Smooth muscle cell of the coronary artery (primary cell): ENCODE results near the gene MRPS6. TPM values are rescaled to one million over a fixed set of nuclear protein-coding genes. Genes with fewer than 3 reads are reported as not detected.

Experiments
- total RNA-seq: library from RNA; depleted of rRNA; stranded (reverse); fragments of >200 nt; gene quantifications from 2 replicates; pipeline ENCODE4 v1.2.3, GENCODE V29; 2014; ENCODE audit warnings: low replicate concordance

Gene MRPS6
- 6.2 and 9.8 TPM in 2 replicates for total RNA-seq

GRCh38 chr21:34073032-34073748, at the start of gene MRPS6, which contains the start of gene SLC5A3:
Gene MRPS6, plus strand, starts transcription at chr21:34073578. Its CDS starts 123 bp downstream, at chr21:34073701.
Gene SLC5A3, plus strand, starts transcription at chr21:34073578. Its CDS starts 21,621 bp downstream, at chr21:34095199.

Other genes with a start within 250 kb of the MRPS6 start
- gene ATP5PO, start 157.8 kb upstream of the MRPS6 start, total RNA-seq, result 163 and 183 TPM in 2 replicates
- 8.1 and 13.2 TPM in 2 replicates for gene SLC5A3, start within 50 bp of the MRPS6 start, total RNA-seq